Measurements from ENCODE around the gene ATP6V0B. TPM values are rescaled to one million over a fixed set of nuclear protein-coding genes. Genes with fewer than 3 reads are reported as not detected.

The ATP6V0B gene
- 114 and 116 TPM in 2 replicates for total RNA-seq

DNA sequence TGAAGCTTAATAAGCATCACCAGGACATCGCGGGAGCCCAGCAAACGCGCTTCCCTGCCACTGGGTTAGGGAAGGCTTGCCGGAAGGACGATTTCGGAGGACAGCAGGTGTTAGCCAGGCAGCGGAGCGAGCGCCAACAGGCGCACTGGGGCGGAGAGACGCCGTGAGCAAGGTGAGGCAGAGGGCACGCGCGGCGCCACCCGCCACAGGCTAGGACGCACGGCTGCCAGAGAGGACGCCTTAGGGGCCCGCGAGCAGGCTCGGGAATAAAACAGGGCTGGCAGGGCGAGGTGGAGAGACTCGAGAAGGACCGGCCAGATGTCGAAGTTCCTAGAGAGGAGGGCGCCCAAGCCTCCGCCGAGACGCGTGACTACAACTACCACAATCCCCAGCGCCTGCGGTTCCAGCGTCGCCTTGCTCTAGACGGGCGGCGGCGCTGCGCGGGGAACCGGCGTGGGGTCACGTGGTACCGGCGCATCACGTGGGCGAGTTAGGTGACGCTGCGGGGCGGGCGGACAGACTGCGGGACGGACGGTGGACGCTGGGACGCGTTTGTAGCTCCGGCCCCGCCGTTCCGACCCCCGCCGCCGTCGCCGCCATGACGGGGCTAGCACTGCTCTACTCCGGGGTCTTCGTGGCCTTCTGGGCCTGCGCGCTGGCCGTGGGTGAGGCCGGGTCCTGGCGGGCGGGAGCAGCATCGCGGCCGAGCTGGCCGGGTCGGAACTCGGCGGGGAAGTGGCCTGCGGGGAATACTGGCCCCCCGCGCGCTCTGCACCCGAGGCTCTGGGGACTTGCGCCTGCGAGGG is at the start of gene ATP6V0B:
TSS of gene ATP6V0B (plus strand) at position 518 of the 806 bp plus-strand sequence. CDS start at position 599, 81 bp downstream.

DNA sequence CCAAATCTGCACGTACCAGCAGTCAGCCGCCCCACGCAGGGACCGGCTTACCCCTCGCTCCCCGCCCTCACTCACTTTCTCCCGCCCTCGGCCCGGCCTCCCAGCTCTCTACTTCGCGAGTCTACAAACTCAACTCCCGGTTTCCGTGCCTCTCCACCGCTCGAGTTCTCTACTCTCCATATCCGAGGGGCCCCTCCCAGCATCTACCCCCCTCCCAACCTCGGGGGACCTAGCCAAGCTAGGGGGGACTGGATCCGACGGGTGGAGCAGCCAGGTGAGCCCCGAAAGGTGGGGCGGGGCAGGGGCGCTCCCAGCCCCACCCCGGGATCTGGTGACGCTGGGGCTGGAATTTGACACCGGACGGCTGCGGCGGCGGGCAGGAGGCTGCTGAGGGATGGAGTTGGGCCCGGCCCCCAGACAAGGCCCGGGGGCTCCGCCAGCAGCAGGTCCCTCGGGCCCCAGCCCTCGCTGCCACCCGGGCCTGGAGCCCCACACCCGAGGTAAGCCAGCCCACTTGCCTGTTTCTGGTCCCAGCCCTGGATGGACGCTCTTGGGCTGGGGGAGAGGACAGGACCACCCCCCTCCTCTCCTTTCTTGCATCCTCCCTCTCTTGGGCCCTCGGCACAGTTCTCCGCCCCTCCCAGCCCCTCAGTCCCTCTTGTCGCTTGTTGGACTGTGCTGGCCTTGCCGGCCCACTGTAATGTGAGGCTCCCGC is 41.2 kb upstream of the ATP6V0B start, which contains the start of gene ARTN:
TSS of gene ARTN (plus strand) at position 416 of the 715 bp plus-strand sequence. CDS start 1,856 bp downstream, outside the sequence.

DNA sequence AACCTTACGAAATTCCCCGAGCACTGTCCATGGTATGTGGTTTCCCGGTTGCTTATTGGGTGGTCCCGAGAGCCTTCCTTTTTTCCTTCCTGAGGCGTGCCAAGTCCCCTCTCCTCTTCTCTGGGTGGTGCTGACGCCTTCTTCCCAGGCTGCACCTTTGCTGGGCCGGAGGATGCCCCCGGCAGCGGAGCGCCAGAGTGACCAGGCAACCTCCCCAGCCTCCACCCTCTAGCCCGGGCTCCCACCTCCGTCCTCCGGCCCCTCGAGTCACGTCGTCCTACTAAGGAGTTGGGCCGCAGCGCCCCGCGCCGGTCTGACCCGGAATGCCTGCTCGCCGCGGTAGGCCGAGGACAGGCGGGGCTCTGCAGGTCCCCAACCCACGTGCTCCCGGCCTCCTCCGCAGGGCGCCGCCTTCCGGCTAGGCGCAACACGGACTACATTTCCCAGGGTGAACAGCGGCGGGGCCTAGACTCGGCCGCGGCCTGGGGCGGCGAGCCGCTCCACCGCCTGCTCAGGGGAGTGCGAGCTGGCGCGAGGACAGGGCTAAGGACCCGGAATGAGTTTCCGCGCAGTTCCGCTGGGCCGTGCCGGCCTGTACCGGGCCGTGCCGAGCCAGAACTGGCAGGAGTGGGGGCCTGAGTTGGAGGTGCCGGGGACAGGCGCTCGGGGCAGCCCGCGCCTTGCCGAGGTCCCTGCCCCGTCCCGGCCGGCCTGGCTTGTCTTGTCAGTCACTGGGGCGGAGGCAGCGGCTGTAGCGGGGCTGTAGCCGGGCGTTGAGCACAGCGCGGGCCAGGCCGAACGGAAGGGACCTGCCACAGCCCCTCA is 28.3 kb upstream of the ATP6V0B start, which contains the start of gene IPO13:
TSS of gene IPO13 (plus strand) at position 715 of the 825 bp plus-strand sequence. CDS start 651 bp downstream, outside the sequence.

DNA sequence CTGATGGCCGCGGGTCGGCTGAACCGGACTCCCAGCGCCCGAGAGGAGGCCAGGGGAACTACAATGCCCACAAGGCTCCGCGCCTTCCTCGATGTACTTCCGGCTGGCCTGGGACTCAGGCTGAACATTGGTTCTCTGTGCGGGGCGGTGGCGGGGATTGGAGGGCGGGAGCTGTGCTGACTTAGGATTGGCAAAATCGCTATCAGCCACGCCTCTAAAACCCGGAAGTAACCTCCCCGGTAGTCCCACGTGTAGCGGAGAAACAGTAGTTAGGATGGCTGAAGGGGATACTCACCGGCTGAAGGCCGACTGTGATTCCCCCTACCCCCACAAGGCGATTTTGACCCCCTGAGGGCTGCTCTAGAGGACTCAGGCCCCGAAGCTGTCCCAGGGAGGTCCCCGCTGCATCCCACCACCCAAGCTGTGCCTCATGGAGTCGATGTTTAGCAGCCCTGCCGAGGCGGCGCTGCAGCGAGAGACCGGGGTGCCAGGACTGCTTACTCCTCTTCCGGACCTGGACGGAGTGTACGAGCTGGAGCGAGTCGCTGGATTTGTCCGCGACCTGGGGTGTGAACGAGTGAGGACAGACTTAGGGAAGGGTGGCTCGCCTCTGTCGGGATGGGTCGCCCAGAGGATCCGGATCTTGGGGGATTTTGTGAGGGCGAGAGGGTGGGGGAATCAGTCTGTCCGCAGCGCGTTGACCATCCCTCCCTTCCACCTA is 4.9 kb upstream of the ATP6V0B start, which contains the start of gene DPH2:
TSS of gene DPH2 (plus strand) at position 265 of the 721 bp plus-strand sequence. CDS start at position 431, 166 bp downstream.

DNA sequence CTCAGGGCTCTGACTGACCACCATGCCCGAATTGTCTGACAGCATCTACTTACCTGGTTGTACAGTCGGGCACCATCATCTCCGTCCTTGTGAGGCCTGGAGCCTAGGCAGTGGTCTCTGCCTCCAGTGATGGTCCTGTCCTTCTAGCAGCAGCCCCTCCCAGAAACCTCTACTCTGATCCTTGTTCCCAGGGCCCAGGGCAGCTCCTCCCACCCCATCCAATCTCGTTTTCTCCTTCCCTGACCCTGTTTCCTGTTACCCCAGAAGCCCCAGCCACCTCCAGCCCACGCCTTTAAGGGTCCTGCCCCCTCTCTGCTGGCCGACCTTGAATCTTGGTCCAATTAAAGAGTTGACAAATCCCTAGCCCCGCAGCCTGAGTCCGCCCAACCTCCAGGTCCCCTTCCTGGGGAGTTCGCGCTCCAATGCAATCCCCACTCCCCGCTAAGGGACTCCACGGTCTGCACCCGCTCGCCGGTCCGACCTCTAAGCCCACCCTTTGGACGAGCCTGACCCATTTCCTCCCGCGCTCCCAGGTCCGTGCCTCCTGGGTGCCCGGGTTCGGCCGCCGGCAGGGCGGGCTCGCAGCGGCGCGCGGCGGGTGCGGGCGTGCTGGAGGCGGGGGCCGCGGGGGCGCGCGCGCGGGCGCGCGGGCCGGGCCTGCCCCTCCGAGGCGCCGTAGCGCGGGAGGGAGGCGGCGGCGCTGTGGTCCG is 3.9 kb downstream of the ATP6V0B start, which contains the start of gene B4GALT2:
TSS of gene B4GALT2 (plus strand) at position 660 of the 710 bp plus-strand sequence. CDS start 1,951 bp downstream, outside the sequence.

DNA sequence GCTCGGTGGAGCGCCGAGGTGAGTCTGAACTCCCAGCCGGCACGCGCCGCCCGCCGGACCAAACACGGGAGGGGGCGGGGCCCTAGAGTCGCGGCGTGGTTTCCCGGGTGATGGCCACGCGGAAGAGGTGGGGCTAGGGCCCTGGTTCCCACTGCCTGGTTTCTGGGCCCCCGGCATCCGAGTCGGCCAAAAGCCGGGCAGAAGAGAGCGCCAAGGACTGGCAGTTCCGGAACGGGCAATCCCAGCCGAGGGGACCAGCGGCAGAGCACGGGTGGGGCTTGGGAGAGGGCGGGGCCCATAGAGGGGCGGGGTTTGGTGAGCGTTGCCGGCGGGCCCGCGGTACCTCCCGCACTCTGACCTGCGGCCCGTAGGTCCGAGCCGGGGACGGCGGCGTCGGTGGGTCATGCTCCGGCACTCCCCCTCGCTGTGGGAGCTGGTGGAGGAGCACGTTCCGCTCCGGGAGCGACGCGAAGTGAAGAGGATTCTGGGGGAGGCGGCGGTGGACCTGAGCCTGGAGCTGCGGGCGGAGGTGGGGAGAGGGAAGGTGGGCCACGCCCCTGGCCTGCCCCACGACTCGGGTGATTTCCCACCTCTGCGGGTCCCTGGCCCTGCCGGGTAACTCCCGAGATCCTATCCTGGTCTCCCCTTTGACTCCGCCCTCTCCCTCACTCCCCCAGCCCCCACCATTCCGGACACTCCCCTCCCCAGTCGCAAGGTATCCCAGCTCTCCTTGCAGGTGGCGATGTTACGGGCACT is 16.9 kb downstream of the ATP6V0B start, which contains the start of gene CCDC24:
TSS of gene CCDC24 (plus strand) at position 124 of the 756 bp plus-strand sequence. CDS start at position 404, 280 bp downstream.

Other genes with a start within 250 kb of the ATP6V0B start
- 0.17 and 0.74 TPM in 2 replicates for gene ARTN, start 41.2 kb upstream of the ATP6V0B start, total RNA-seq
- gene IPO13, start 28.0 kb upstream of the ATP6V0B start, total RNA-seq, result 18.8 and 21.4 TPM in 2 replicates
- 17.1 and 18.3 TPM in 2 replicates for gene DPH2, start 5.0 kb upstream of the ATP6V0B start, total RNA-seq
- gene B4GALT2, start 4.2 kb downstream of the ATP6V0B start, total RNA-seq, result 109 and 110 TPM in 2 replicates
- 3.0 and 4.3 TPM in 2 replicates for gene CCDC24, start 16.6 kb downstream of the ATP6V0B start, total RNA-seq
- gene SLC6A9, start 56.5 kb downstream of the ATP6V0B start, total RNA-seq, result 5.2 and 9.1 TPM in 2 replicates
- gene KLF17, start 143.9 kb downstream of the ATP6V0B start, total RNA-seq, result under 0.01 TPM in 2 replicates
- not detected in 2 replicates for gene KLF18, start 166.7 kb downstream of the ATP6V0B start, total RNA-seq
- gene DMAP1, start 238.5 kb downstream of the ATP6V0B start, total RNA-seq, result 45.2 and 52.6 TPM in 2 replicates